GM12891 (cell line): Measurements from ENCODE around the gene C1QTNF9B.

Source experiments
- PAX5 ChIP-seq: IDR thresholded peaks from 2 replicates; pipeline ENCODE4 v1.6.1; 2011; ENCODE audit warnings: low read length, moderate library complexity, mild to moderate bottlenecking; ENCODE audit not compliant: insufficient read depth, severe bottlenecking
- POLR2A ChIP-seq: IDR thresholded peaks from 2 replicates; pipeline ENCODE4 v1.6.1; 2011; ENCODE audit warnings: low read depth, low read length, control low read depth
- POLR2AphosphoS5 ChIP-seq: IDR thresholded peaks from 2 replicates; pipeline ENCODE4 v1.6.1; 2011; ENCODE audit warnings: low read depth, low read length, control low read depth
- POU2F2 ChIP-seq: IDR thresholded peaks from 2 replicates; pipeline ENCODE4 v1.6.1; 2011; ENCODE audit warnings: low read depth, mild to moderate bottlenecking, control low read depth, low read length, moderate library complexity
- SPI1 ChIP-seq: IDR thresholded peaks from 2 replicates; pipeline ENCODE4 v1.6.1; 2011; ENCODE audit warnings: low read depth, low read length, control low read depth
- TAF1 ChIP-seq: IDR thresholded peaks from 2 replicates; pipeline ENCODE4 v1.6.1; 2011; ENCODE audit warnings: low read depth, low read length, control low read depth

DNA sequence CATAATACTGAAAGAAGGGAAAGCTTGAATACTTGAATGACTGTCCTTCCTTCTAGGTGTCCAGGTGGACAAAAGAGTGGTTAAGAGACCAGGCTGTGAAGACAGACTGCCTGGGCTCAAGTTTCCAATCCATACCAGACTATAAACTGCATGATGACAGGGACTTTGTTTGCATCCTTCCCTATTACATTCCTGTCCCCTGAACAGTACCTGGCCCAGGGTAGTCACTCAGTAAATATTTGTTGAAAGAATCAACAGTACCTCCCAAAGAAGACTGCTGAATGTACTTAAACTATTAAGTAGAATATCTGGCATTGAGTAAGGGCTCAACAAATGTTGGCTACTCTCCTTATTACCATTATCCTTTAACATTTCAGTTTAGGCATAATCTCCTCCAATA is 37.8 kb downstream of the C1QTNF9B start:
- TF ChIP-seq POLR2A (no peak), POLR2AphosphoS5 (no peak), POU2F2 (no peak), TAF1 (no peak), SPI1 (no peak), PAX5 (no peak)
